ENCODE measurements around the gene MXD4. TPM values are rescaled to one million over a fixed set of nuclear protein-coding genes. Genes with fewer than 3 reads are reported as not detected.
"Not testable (repeated sequence)": the region's sequence is repeated elsewhere in the genome, so short reads cannot be mapped to it uniquely, and the experiment has no call there.

The MXD4 gene
- total RNA-seq, 1 donor from 2014 or later: 92.1 TPM

DNA sequence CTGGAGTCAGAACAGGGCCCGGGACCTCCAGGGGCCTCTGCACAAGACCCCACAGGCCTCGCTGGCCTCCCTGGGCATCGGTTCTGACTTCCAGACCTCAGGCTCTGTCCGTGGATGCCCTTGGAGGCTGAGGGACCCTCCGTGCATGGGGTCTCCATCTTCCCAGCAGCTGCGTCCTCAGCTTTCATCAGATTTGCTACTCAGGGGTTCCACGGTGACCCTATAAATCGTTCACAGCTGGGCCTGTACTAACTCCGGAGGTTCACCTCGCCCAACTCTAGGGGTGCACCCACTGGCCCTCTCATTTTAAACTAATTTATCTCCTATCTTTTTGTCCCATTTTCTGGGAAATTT, 13.1 kb upstream of the MXD4 start:
- DNase-seq: not testable (repeated sequence)

DNA sequence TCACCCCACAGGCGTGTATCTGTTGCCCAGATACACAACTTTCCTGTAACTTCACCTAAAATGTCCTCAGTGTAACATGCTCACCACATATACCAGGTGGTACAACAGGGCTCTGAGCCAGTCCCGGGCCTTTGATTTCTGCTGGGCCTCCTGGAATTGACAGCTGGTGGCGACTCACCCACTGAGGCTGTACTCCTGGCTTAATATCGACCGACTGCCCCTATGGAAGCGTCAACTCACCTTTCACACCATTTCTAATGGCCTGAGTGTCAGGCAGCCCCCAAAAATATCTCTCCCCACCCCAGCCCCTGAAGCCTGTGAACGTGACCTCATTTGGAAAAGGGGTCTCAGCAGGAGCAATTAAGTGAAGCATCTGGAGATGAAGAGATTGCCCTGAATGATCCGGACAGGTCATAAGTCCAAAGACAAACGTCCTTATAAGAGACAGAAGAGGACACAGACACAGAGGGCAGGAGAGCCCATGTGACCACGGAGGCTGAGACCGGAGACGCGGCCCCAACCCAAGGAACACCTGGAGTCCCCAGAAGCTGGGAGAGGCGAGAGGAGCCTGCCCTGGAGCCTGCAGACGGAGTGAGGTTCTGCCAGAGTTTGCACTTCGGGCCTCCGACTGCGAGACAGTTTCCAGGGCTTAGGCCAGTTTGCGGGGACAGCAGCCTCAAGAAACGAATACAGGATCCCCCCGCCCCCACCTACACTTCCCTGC, 12.6 kb upstream of the MXD4 start:
- DNase-seq: no peak

DNA sequence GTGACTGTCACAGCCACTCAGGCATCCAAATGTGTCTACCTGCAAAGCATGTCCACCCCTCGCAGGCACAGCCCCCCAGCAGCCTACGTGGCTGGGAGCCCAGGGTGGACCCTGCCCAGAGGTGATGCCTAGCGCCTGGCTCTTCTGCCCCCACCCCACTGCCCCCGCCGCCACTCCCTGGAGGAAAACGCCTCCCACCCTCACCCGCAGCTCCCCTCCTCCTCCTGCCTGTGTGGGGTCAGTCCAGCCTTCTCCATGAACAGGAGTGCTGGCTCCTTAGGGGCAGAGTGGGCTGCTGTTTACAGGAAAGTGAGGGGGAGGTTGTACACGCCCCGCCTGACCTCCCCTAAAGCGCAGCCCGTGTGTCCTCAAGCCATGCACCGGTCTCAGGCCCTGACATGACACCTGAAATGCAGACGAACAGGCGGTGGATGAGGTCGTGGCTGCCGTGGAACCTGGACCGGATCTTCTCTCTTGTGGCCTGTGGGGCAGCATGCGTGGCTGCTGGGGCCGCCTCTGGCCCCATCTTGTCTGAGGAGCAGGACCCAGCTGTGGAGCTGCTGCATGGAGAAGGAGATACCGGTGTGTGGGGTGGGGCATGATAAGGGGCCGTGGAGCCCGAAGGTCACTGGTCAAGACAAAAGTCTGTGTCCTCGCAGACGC, 11.9 kb upstream of the MXD4 start:
- DNase-seq: no peak

- DNase-seq: no peak
These were observed 11.3 kb upstream of the MXD4 start for GRCh38 chr4:2273221-2273620.

DNA sequence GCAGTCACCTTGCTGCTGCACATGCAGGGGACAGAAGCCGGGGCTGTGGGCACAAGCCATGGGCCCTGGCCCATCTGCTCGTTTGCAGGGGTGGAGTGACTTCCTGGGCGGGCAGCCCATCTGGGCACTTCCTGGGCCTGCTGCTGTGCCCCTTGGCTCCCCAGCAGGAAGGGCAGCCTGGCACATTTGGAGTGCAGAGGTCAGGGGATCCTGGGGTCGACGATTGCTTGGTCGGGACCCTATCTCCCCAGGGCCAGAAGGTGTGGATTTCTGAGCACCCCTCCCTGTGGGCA, 10.9 kb upstream of the MXD4 start:
- no peak for DNase-seq

DNA sequence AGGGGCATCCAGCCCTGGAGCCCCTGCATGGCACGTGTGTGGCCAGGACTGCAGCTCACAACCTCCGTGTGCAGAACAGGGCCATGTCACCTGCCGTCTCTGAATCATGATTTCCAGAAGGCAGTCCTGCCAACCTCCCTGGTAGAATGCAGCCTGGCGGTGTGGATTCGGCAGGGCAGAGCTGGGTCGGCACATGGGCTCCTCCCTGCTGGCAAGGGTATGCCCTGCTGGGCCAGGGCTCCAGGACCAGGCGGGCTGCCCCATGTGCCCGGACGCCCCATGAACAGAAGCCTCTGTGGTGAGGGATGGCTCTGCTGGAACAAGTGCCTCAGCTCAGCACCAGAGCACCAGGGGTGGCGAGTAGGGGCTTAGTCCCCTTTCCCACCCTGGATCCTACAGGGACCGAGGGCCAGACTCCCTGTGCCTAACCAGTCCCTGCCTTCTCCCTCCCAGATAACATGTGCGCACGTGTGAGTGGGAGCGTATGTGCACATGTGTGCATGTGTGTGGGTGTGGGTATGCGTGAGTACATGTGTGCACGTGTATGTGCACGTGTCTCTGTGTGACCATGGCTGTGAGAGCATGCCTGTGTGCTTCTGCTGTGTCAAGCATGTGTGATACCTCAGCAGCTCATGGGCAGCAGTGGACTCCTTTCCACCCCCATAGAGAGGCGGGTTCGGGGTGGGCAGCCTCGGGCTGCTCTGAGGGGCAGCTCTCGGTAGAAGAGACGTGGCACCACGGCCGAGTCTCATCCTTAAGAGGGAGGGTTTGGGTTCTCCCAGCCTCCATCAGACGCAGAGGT, 10.3 kb upstream of the MXD4 start:
- DNase-seq: no peak

GRCh38 chr4:2271279-2272025, 9.5 kb upstream of the MXD4 start:
- no peak for DNase-seq

DNA sequence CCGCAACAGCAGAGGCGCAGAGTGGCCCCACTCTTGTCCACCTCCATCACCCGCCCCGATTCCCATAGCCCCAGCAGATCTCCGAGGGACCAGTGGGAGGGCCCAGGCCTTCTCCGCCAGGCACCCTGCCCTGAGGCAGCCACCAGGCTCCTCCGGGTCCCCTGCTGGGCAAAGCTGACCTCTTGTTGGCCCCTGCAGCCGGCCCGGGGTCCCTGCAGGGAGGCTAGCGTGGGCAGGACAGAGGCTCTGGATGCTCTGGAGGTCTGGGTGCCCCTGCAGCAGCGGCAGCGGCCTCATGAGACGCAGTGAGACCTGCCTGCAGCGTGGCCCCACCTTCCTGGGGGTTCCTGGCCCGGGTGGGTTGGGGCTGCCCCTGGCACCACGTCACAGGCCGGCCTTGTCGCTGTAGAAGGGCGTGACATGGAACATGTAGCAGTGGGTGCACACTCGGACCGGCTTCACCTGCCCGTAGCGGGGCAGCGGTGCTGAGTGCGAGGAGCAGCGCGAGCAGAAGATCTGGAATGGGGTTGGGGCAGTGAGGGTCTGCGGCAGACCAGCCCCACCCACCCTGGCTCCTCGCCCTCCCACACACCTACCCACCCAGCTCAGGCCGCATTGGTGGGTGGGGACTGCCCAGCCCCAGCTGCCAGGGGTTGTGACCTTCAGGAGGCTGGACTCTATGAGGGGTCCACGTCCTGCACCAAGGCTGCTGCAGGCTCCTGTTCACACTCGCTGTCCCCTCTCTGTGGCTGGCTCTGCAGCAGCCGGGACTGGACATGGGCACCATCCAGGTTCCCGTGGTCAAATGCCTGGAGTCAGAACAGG, 8.6 kb upstream of the MXD4 start:
- no peak for DNase-seq

GRCh38 chr4:2269618-2270163, 7.8 kb upstream of the MXD4 start:
- DNase-seq: no peak

- DNase-seq: no peak
These were observed 7.3 kb upstream of the MXD4 start for GRCh38 chr4:2269206-2269531.

DNA sequence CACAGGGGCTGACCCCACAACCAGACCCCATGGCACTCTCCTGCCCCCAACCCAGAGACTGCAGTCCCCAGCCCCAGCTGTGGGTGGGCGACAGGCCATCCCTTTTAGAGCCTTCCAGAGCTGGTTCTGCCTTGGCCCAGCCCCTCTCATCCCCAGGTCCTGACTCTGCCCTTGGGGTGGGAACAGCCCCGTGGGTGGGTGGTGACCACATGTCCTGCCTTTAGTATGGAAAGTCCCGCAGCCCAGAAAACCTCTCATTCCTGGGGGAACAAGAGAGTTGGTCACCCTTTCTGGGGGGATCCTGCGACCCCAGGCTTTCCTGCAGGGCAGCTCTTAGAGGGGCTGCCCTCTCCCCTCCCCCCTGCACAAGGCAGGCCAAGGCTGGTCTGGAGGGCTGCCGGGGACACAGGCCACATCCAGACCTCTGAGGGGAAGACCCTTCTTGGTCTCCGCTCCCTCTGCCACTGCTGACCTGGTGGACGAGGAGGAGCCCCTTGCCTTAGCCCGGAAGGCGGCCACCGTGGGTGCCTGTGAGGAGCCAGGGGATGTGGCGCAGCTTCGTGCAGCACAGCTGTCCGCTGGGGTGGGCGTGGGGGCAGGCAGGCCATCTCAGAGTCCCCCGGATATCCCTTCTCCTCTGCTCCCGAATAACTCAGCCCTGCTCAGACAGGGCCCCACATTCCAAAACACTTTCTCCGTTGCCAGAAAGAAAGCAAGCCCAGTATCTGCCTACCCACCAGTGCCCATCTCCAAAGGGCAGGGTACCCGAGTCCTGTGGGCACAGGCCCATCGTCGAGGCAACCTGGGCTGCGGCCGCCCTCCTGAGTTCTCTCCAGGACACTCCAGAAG, 6.7 kb upstream of the MXD4 start:
- DNase-seq: no peak

GRCh38 chr4:2267841-2268240, 5.9 kb upstream of the MXD4 start:
- DNase-seq: no peak

GRCh38 chr4:2267320-2267811, 5.5 kb upstream of the MXD4 start:
- DNase-seq: no peak

DNA sequence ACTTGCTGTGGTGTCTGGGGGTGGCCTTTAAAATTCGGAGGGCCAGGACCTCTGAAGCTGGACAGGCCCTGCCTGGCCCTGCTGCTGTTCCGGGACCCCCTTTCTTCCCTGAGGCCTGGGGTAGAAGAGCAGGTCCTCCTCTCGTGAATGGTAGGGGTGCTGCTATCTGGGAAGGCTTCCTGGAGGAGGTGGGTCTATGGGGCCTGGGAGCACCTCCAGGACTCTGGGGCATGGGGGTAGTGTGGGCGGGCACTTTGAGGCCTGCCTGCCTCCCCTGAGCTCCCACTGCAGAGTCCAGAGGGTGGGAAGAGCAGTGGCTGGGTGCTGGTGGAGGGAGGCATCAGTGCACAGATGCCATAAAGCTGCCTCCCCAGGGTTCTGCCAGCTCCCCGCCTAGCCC, 4.9 kb upstream of the MXD4 start:
- no peak for DNase-seq

- DNase-seq: no peak
These were observed 4.3 kb upstream of the MXD4 start for GRCh38 chr4:2266181-2266580.

- DNase-seq: no peak
These were observed 3.5 kb upstream of the MXD4 start for GRCh38 chr4:2265113-2266110.

GRCh38 chr4:2264481-2265041, 2.7 kb upstream of the MXD4 start:
- no peak for DNase-seq

- no peak for DNase-seq
These were observed 2.0 kb upstream of the MXD4 start for GRCh38 chr4:2263926-2264321.

GRCh38 chr4:2262944-2263250, 988 bp upstream of the MXD4 start:
- no peak for DNase-seq

All from dermis blood vessel endothelial cell (primary cell).